LNCAP (cell line): Measurements from ENCODE around the gene GAS6.

Source experiments
- TF ChIP-seq, protein P1 (sequence below): fragments of 450-650 bp; IDR thresholded peaks from 2 replicates; pipeline ENCODE4 v1.5.1; 2017; ENCODE audit warnings: mild to moderate bottlenecking

GAS6 gene

DNA sequence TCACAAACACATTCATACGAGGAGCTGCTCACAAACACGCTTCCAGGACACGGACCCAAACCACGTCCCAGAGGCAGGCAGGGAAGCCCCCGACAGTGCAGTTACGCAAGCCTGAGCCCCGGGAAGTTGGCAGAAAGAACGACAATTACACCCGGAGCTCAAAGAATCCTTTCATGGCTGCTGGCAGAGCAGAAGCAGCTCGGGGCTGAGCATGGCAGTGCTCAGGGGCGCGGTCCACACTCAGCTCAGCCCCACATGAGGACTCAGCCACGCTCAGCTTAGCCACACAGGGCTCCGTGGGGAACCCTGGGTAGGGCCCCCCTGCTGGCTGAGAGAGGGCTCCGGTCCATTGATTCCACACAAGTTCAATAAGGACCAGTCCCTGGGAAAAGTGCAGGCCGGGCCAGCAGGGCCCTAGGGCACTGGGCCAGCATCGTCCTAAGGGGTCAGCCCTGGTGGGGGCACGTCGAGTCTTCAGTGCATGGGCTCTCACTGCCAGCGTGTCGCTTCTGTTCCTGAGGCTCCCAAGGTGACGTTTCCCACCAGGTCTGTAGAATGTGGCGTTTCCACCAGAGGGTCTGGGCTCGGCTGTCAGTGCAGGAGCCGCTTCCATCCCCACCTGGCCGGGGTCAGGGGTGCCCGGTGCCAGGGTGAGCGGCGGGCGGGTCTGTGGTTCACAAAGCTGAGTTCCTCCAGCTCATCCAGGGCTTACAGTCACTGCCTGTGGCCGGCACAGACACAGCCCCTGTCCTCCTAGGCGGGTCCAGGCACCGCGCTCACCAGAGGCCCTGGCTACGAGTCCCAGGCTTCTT is 23.1 kb downstream of the GAS6 start:
- TF ChIP-seq, protein P1, sequence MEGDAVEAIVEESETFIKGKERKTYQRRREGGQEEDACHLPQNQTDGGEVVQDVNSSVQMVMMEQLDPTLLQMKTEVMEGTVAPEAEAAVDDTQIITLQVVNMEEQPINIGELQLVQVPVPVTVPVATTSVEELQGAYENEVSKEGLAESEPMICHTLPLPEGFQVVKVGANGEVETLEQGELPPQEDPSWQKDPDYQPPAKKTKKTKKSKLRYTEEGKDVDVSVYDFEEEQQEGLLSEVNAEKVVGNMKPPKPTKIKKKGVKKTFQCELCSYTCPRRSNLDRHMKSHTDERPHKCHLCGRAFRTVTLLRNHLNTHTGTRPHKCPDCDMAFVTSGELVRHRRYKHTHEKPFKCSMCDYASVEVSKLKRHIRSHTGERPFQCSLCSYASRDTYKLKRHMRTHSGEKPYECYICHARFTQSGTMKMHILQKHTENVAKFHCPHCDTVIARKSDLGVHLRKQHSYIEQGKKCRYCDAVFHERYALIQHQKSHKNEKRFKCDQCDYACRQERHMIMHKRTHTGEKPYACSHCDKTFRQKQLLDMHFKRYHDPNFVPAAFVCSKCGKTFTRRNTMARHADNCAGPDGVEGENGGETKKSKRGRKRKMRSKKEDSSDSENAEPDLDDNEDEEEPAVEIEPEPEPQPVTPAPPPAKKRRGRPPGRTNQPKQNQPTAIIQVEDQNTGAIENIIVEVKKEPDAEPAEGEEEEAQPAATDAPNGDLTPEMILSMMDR = no peak

DNA sequence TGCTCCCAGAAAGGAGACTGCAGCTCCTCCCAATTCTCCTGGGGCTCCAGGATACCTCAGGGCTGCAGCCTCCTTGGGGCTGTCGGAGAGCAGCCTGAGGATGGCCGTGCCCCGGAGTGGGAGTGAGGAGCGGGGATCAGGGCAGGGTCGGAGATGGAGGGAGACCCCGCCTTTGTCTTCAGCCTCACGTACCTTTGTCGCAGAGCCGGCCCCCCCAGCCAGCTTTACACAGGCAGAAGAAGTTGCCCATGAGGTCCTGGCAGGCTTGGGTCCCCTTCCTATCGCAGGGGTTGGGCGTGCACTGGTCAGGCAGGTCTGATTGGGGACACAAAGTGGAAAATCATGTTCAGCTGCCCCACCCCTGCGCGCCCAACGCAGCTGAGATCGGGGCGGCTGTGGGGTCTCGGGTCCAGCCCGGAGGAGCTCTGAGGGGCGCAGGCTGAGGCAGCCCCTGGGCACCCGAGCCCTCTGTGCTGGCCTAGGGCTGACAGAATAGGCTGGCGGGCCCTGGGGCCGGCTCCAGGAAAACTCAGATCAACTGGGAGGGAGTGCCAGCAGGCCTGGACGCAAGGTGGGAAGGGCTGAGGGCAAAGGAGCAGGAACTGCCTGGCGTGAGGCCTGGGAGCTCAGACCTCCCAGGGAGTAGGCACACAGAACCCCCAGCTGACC is 24.2 kb downstream of the GAS6 start:
- TF ChIP-seq, protein P1 = no peak

DNA sequence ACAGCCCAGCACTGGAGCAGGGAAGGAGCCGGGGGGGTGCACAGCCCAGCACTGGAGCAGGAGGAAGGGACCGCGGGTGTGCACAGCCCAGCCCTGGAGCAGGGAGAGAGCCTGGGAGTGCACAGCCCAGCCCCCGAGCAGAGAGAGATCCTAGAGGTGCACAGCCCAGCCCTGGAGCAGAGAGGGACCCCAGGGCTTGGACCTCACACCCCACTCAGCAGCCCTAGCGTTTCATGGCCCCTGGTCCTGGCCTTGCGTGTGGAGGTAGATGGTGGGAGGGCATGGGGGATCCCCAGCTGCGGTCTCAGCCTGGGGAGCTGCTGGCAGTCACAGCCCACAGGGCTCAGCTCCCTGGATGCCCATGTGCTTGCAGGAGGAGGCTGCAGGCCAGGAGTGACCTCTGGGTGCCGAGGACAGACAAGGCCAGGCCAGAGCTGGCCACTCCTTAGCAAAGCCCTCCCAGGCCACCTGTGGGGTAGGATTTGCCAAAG is 25.1 kb downstream of the GAS6 start:
- TF ChIP-seq, protein P1 = no peak

DNA sequence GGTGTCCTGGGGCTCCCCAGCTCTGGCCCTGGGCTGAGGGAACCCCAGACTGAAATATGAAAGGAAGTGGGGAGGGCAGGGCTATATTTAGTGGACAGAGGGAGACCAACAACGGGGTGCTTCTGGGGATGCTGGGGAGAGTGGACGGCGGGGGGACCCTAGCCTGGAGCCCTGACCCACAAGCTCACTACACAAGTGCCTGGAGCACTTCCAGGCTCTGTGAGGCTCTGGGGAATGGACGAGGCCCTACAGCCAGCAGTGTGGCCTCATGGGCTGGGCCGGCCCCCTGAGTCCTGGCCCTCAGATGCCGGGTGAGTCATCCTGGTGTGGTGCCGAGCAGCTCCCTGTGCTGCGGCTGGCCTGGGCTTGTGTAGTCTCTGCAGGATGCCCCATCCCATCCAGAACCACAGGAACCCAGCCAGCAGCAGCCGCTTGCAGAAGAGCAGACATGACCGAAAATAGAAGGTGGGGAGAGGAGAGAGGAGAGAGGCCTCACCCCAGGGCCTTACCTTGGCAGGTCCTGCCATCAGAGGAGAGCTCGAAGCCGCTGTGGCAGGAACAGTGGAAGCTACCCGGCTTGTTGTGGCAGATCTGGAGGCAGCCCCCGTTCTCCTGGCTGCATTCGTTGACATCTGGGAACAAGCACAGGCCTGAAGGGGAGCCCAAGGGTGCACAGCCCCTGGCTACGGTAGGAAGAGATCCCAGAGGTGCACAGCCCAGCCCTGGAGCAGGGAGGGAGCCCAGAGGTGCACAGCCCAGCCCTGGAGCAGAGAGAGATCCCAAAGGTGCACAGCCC is 26.1 kb downstream of the GAS6 start:
- TF ChIP-seq, protein P1 = no peak

DNA sequence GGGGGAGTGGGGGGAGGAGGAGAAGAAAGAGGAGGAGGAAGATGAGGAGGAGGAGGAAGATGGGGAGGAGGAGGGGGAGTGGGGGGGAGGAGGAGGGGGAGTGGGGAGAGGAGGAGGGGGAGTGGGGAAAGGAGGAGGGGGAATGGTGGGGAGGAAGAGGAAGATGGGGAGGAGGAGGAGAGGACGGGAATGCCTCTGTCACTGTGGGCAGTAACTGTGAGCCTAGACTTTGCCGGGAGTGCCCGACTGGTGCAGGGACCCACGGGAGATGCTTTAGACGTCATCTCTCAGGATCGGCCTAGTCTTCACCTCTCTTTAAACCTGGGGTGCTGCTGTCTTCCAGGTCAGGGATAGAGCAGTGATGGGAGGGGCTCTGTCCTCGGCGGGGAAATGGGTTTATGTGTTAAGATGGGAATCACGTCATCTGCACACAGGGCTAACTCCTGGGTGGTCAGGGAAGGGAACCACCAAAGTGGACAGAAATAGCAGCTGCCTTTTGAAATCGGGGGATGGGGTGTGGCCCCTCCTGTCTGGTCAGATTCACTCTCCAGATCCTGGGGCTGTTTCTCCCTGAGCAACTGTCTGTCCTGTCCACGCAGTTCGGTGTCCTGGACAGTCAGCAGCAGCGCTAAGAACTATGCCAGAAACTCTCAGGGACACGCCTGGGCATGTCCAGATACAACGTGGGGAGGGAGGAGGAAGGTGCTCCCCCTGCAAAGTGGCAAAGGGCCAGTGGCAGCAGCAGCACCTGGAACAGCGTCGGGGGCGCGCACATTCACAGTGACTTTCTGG is 26.9 kb downstream of the GAS6 start:
- TF ChIP-seq, protein P1 = no peak

DNA sequence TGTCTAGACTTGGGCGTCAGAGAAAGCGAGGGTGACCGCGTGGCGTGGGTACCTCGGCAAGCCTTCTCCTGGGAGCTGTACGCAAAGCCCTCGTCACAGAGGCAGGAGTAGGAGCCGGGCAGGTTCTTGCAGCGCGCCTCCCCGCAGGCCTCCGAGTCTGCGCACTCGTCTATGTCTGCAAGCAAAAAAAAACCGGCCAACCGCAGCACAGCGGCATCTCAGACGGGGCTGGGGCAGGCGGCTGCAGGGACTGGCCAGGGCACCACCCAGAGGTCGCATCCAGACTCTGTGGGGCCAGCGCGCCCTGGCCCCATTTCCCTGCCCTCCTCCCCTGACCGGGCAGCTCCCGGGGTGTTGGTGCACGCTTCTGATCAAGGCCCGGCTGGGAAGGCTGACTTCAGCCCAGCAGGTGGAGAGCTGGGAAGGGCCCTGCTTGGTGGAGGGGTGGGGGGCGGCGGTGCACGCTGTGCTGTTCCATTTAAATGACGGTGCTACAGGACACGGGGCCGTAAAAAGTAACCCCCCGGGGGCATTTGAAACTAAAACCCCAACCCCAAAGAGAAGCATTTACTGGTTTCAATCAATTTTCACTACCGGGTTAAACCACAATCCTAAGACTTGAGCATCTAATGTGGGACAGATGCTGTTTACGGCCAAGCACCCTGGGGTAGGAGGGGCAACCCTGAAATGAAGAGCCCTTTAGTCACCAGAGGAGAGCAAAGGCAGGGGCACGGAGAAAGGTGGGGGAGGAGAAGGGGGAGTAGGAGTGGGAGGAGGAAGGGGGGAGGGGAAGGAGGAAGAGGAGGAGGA is 28.2 kb downstream of the GAS6 start:
- TF ChIP-seq, protein P1 = no peak
